A673 (cell line): ENCODE results near the gene ZKSCAN3.

Experiments used
- CTCF ChIP-seq: fragments of 300-800, 200-600 bp; sonication (generic); conservative IDR thresholded peaks from 2 replicates; pipeline ENCODE4 v1.5.1; 2017; ENCODE audit warnings: low read depth, mild to moderate bottlenecking, antibody characterized with exemption, low read length, moderate library complexity, mixed read lengths
- EZH2 ChIP-seq: fragments of 200-600 bp; sonication (generic); IDR thresholded peaks from 2 replicates; pipeline ENCODE4 v1.6.1; 2017; ENCODE audit warnings: borderline replicate concordance, low read depth, mild to moderate bottlenecking, mixed read lengths, antibody characterized with exemption, low read length; ENCODE audit not compliant: poor library complexity, severe bottlenecking

- TF ChIP-seq CTCF (no peak), EZH2 (no peak)
Measured at GRCh38 chr6:28380381-28380780, 30.6 kb downstream of the ZKSCAN3 start.
